ENCODE data around the gene HS1BP3. TPM values are rescaled to one million over a fixed set of nuclear protein-coding genes. Genes with fewer than 3 reads are reported as not detected.

HS1BP3 gene
- total RNA-seq, 4 donors from 2014 or later, result 30.8 to 42.7 (median 41.7) TPM

DNA sequence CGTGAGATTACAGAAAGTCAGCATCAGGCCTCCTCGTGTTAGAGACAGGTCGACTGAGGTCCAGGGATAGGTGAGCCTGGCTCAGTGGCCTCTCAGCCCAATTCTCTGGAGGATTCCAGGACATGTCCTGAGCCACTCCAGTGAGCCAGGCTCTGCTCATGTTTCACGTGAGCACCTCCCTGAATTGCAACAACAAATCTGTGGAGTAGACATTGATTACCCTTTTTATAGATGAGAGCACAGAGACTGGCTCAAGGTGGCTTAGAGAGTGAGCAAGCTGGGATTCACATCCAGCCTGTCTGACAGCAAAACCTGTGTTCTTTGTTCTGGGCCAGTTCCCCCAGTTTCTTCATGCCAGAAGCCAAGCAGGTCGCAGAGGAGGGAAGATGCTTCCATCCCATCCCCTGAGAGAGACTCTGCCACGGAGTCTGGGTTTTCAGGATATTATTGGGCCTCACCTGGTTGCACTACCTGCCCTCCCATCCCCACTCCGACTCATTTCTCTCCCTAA lies 46.4 kb downstream of the HS1BP3 start:
- TF ChIP-seq, protein P1, sequence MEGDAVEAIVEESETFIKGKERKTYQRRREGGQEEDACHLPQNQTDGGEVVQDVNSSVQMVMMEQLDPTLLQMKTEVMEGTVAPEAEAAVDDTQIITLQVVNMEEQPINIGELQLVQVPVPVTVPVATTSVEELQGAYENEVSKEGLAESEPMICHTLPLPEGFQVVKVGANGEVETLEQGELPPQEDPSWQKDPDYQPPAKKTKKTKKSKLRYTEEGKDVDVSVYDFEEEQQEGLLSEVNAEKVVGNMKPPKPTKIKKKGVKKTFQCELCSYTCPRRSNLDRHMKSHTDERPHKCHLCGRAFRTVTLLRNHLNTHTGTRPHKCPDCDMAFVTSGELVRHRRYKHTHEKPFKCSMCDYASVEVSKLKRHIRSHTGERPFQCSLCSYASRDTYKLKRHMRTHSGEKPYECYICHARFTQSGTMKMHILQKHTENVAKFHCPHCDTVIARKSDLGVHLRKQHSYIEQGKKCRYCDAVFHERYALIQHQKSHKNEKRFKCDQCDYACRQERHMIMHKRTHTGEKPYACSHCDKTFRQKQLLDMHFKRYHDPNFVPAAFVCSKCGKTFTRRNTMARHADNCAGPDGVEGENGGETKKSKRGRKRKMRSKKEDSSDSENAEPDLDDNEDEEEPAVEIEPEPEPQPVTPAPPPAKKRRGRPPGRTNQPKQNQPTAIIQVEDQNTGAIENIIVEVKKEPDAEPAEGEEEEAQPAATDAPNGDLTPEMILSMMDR (IDR thresholded peaks at IDR 0.05), result no peak
- TF ChIP-seq POLR2A (IDR thresholded peaks at IDR 0.05), result no peak
- H3K27ac ChIP-seq, result peak overlapping the region in 2 of 3 donors; percentile 4 to 66
- H3K36me3 ChIP-seq, result no peaks in the 10 kb centered on the region
- whole genome bisulfite sequencing, 2 donors, result 61 to 62% methylated on average over 6 to 7 of the region's 7 CpGs
- H3K4me1 ChIP-seq, result peaks cover 15 to 38% of the 10 kb centered on the region in 2 donors
- intact Hi-C loops (cut with DNase I), result no loop called here
- H3K27me3 ChIP-seq, result no peaks in the 10 kb centered on the region
- peak in 1 of 2 donors; percentile 5 for DNase-seq
- H3K9me3 ChIP-seq, result no peaks in the 10 kb centered on the region
- no peak overlapping the region for H3K4me3 ChIP-seq (replicated peaks in 1 of 3)

DNA sequence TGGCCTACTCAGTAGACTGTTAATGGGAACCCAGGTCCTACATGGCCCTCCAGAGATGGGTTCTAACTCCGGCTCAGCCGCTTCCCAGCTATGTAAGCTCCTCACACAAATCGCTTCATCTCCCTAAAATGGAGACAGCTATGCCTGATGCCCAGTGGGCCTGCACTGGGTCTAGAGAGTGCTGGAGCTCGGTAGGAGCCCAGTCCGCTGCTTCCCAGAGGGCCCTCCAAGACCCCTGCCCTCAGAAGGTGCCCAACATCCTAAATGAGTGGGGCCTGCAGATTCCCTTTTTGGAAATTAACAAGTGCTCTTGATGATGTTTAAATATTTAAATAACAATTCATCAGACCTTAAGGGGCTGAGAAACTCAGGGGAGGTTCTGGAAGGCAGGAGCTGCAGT lies 47.1 kb downstream of the HS1BP3 start:
- H3K4me1 ChIP-seq, result peaks cover 13 to 38% of the 10 kb centered on the region in 2 donors
- DNase-seq, result peak in 1 of 2 donors; percentile 1
- intact Hi-C loops (cut with DNase I), result no loop called here
- H3K9me3 ChIP-seq, result no peaks in the 10 kb centered on the region
- H3K27me3 ChIP-seq, result no peaks in the 10 kb centered on the region
- no peaks in the 10 kb centered on the region for H3K36me3 ChIP-seq
- peak overlapping the region in 1 of 3 donors; percentile 66 for H3K27ac ChIP-seq
- H3K4me3 ChIP-seq (replicated peaks in 1 of 3), result no peak overlapping the region
- TF ChIP-seq POLR2A (IDR thresholded peaks at IDR 0.05), result no peak
- TF ChIP-seq, protein P1 (IDR thresholded peaks at IDR 0.05), result no peak
- 96 to 100% methylated on average over 5 of the region's 5 CpGs for WGBS, 2 donors

DNA sequence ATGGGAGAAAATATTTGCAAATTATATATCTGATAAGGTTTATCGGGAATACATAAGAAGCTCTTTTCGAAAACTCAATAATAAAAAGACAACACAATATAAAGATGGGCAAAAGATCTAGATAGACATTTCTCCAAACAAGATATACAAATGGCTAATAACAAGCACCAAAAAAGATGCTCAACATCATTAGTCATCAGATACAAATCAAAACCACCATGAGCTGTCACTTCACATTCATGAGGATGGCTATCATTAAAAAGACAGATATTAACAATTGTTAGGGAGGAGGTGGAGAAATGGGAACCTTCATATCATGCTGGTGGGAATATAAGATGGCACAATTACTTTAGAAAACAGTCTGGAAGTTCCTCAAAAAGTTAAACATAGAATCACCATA lies 48.1 kb downstream of the HS1BP3 start:
- no peaks in the 10 kb centered on the region for H3K27me3 ChIP-seq
- 93 to 99% methylated on average over 2 of the region's 2 CpGs for WGBS, 2 donors
- intact Hi-C loops (cut with DNase I), result no loop called here
- no peak for DNase-seq
- H3K9me3 ChIP-seq, result no peaks in the 10 kb centered on the region
- no peak overlapping the region for H3K27ac ChIP-seq
- no peaks in the 10 kb centered on the region for H3K36me3 ChIP-seq
- H3K4me3 ChIP-seq (replicated peaks in 1 of 3), result no peak overlapping the region
- no peak for TF ChIP-seq POLR2A (IDR thresholded peaks at IDR 0.05)
- TF ChIP-seq, protein P1 (IDR thresholded peaks at IDR 0.05), result no peak
- peaks cover 11 to 42% of the 10 kb centered on the region in 2 donors for H3K4me1 ChIP-seq

DNA sequence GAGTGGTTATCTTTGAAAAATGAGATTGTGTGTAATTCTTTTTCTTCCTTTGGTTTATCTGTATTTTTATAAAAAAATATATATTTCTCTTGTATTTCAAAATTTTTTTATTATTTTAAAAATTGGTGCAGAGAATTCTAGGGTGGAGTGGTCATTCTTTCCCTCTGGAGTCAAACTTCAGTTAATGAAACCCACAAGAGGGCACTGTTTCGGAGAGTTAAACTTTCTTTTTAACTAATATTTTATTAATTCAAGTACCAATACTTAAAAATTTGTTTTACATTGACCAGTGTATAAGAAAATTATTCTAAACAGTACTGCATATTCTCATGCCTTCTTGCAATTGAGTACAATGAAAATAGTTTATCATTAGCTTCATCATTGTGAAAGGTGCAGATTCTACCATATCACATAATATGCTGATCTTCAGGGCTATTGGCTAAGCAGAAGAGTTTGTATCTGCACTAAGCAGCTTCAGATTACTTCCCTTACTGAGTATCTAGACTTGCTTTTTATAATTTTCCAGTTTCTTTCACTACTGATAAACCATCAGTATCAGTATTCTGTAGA lies 50.1 kb downstream of the HS1BP3 start:
- TF ChIP-seq, protein P1 (IDR thresholded peaks at IDR 0.05), result peak in 3 of 6 experiments; percentile 16 to 47 (median 44)
- TF ChIP-seq POLR2A (IDR thresholded peaks at IDR 0.05), result no peak
- Histone ChIP-seq H3K27me3 (no peaks in the 10 kb centered on the region), H3K9me3 (no peaks in the 10 kb centered on the region), H3K4me3 (replicated peaks in 1 of 3) (no peak overlapping the region), H3K4me1 (peaks cover 11 to 61% of the 10 kb centered on the region in 2 donors), H3K36me3 (no peaks in the 10 kb centered on the region), H3K27ac (peak overlapping the region in 1 of 3 donors; percentile 70)
- 63 to 66% methylated on average over 1 of the region's 1 CpG for WGBS, 2 donors
- no peak for DNase-seq
- intact Hi-C loops (cut with DNase I), result no loop called here

DNA sequence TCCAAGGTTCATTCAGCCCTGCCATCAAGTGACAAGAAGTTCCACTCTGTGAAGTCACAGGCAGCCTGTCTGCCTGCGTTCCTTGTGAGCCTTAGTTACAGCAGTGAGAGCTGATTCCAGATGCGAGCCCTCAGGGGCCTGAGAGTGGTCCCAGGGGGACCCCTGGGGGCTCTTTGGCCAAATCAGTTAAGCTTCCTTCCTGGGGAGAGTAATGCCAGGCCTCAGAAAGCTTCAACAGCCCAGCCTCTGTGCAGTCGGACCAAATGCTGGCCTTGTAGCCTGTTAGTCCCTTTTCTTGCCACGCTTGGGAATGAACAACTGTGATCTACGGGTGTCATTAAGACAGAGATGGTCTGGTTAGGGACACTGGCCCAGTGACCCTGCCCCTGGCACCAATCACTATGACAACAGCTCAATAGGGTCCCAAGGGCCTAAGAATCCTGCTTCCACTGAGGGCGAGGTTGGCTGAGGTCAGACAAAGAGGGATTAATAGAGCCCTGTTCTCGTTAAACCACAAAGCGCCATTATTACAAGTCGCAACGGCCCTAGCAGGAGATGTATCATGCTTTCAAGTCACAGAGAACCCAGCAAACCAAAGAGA lies 50.9 kb downstream of the HS1BP3 start:
- Histone ChIP-seq H3K36me3 (no peaks in the 10 kb centered on the region), H3K9me3 (no peaks in the 10 kb centered on the region), H3K27me3 (no peaks in the 10 kb centered on the region), H3K4me3 (replicated peaks in 1 of 3) (no peak overlapping the region), H3K27ac (peak overlapping the region; percentile 44 to 70 (median 59)), H3K4me1 (peaks cover 11 to 62% of the 10 kb centered on the region in 2 donors)
- 87 to 88% methylated on average over 9 to 10 of the region's 10 CpGs for WGBS, 2 donors
- no peak for TF ChIP-seq POLR2A (IDR thresholded peaks at IDR 0.05)
- TF ChIP-seq, protein P1 (IDR thresholded peaks at IDR 0.05), result no peak
- peak; percentile 0 to 5 for DNase-seq
- intact Hi-C loops (cut with DNase I), result no loop called here

Data from thyroid gland (tissue), 4 donors.